Measurements from ENCODE around the gene CA10.

Gene CA10

GRCh38 chr17:51629232-51629631 lies 529.3 kb downstream of the CA10 start:
- no peak for DNase-seq

- DNase-seq, result no peak
Observed at GRCh38 chr17:51627779-51628178, 530.7 kb downstream of the CA10 start.

GRCh38 chr17:51618476-51618875 lies 540.0 kb downstream of the CA10 start:
- DNase-seq, result no peak

- DNase-seq, result no peak
Observed at GRCh38 chr17:51617986-51618385, 540.5 kb downstream of the CA10 start.

- DNase-seq, result no peak
Observed at GRCh38 chr17:51613255-51613654, 545.3 kb downstream of the CA10 start.

- no peak for DNase-seq
Observed at GRCh38 chr17:51612692-51613091, 545.8 kb downstream of the CA10 start.

GRCh38 chr17:51611585-51611984 lies 546.9 kb downstream of the CA10 start:
- no peak for DNase-seq

- no peak for DNase-seq
Observed at GRCh38 chr17:51610834-51611233, 547.7 kb downstream of the CA10 start.

- DNase-seq, result no peak
Observed at GRCh38 chr17:51610155-51610554, 548.4 kb downstream of the CA10 start.

GRCh38 chr17:51608251-51608933 lies 550.1 kb downstream of the CA10 start:
- DNase-seq, result no peak

- DNase-seq, result no peak
Observed at GRCh38 chr17:51607512-51607911, 551.0 kb downstream of the CA10 start.

- no peak for DNase-seq
Observed at GRCh38 chr17:51604299-51605020, 554.1 kb downstream of the CA10 start.

- DNase-seq, result no peak
Observed at GRCh38 chr17:51601622-51602261, 556.8 kb downstream of the CA10 start.

GRCh38 chr17:51598824-51599223 lies 559.7 kb downstream of the CA10 start:
- no peak for DNase-seq

- no peak for DNase-seq
Observed at GRCh38 chr17:51597345-51597744, 561.2 kb downstream of the CA10 start.

- no peak for DNase-seq
Observed at GRCh38 chr17:51595826-51596398, 562.6 kb downstream of the CA10 start.

GRCh38 chr17:51590071-51590656 lies 568.4 kb downstream of the CA10 start:
- DNase-seq, result no peak

- DNase-seq, result no peak
Observed at GRCh38 chr17:51588063-51588462, 570.5 kb downstream of the CA10 start.

GRCh38 chr17:51587516-51587915 lies 571.0 kb downstream of the CA10 start:
- DNase-seq, result no peak

GRCh38 chr17:51585514-51586104 lies 572.9 kb downstream of the CA10 start:
- no peak for DNase-seq

GRCh38 chr17:51580869-51581268 lies 577.6 kb downstream of the CA10 start:
- no peak for DNase-seq

Data from fibroblast of skin of right quadriceps (primary cell).